ENCODE results near the gene SH2D4B. TPM values are rescaled to one million over a fixed set of nuclear protein-coding genes. Genes with fewer than 3 reads are reported as not detected.

Gene SH2D4B
- total RNA-seq (2021; ENCODE audit: unreplicated experiment) (0.22 TPM), Bru-seq, nascent RNA (percentile 25 among the genes with signal in this experiment), BruChase-seq, experiment 1, labeled RNA remaining after a 6-hour chase (percentile 34 among the genes with signal in this experiment), BruChase-seq, experiment 2, labeled RNA remaining after a 2-hour chase (percentile 33 among the genes with signal in this experiment)
- 0.04 TPM in 1 of 2 replicates, not detected in the other for polyA plus RNA-seq (2012)
- long read RNA-seq: 0 reads

GRCh38 chr10:80537736-80538480, at the start of gene SH2D4B:
SH2D4B (plus strand) TSS chr10:80537902; CDS start chr10:80538332, 430 bp downstream.
- Histone ChIP-seq H2AFZ (ENCODE audit: low read depth, low read length, poor library complexity, severe bottlenecking) (no peak within 1 kb of the TSS), H4K20me1 (ENCODE audit: insufficient read depth) (no peaks in the 10 kb centered on the region), H3K36me3 (ENCODE audit: control insufficient read depth in 1 of 2, insufficient read depth in 2 of 2, low read length in 2 of 2) (no peaks in the 10 kb centered on the region), H3K4me3 (replicated peaks in 1 of 2; ENCODE audit: low read depth in 1 of 2, low read length in 2 of 2) (peak within 1 kb of the TSS; percentile 73 to 83), H3K27me3 (ENCODE audit: insufficient read depth, low read length) (no peaks in the 10 kb centered on the region), H3K9me2 (ENCODE audit: insufficient read depth) (no peaks in the 10 kb centered on the region), H3K4me2 (ENCODE audit: low read length) (peak within 1 kb of the TSS; percentile 97), H3K27ac (ENCODE audit: low read depth, low read length) (no peak within 1 kb of the TSS), H3K4me1 (ENCODE audit: control insufficient read depth in 1 of 2, insufficient read depth in 2 of 2, low read length in 2 of 2) (peaks cover 3 to 26% of the 10 kb centered on the region in 2 experiments; a peak in 2 of 4 replicates), H3K79me2 (ENCODE audit: insufficient read depth, low read length) (no peaks in the 10 kb centered on the region), H3K9me3 (ENCODE audit: control insufficient read depth in 1 of 2, insufficient read depth in 1 of 2, low read depth in 1 of 2, low read length in 2 of 2) (no peaks in the 10 kb centered on the region), H3K9ac (ENCODE audit: low read length) (no peak within 1 kb of the TSS)
- BruUV-seq (replicated peaks): no TSS peak
- no peak for TF ChIP-seq CBX3 (IDR thresholded peaks at IDR 0.05; ENCODE audit: low read depth)
- TF ChIP-seq SRF (IDR thresholded peaks at IDR 0.05; ENCODE audit: low read depth): no peak
- TF ChIP-seq FOSL1 (IDR thresholded peaks at IDR 0.05; ENCODE audit: low read depth): no peak
- TF ChIP-seq REST (IDR thresholded peaks at IDR 0.05; ENCODE audit: low read depth): no peak
- no peak for TF ChIP-seq POLR2A (IDR thresholded peaks at IDR 0.05; ENCODE audit: borderline replicate concordance, extremely low read depth, insufficient read depth, insufficient read length)
- no peak for TF ChIP-seq ZBTB33 (IDR thresholded peaks at IDR 0.05; ENCODE audit: extremely low read depth, insufficient replicate concordance, low read length)
- no peak for TF ChIP-seq EZH2phosphoT487 (IDR thresholded peaks at IDR 0.05; ENCODE audit: borderline replicate concordance)
- TF ChIP-seq POLR2AphosphoS5 (IDR thresholded peaks at IDR 0.05; ENCODE audit: low read depth, low read length): no peak
- no peak for TF ChIP-seq CEBPB (IDR thresholded peaks at IDR 0.05; ENCODE audit: low read depth)
- no peak for TF ChIP-seq MAX (IDR thresholded peaks at IDR 0.05)
- TF ChIP-seq JUND (IDR thresholded peaks at IDR 0.05): no peak
- TF ChIP-seq ATF3 (IDR thresholded peaks at IDR 0.05): no peak
- TF ChIP-seq EZH2 (IDR thresholded peaks at IDR 0.05): no peak
- TF ChIP-seq RAD21 (IDR thresholded peaks at IDR 0.05; ENCODE audit: low read depth): no peak
- DNase-seq (ENCODE audit: low read depth, low spot score) (no peak), ATAC-seq (no peak)
- intact Hi-C loops (cut with micrococcal nuclease): loop anchor here (10.0 kb wide), 1 partner anchor 283 kb away; no protein-coding TSS in a partner anchor
- RAD21 ChIA-PET (ENCODE audit: low non-redundant PET in 1 of 2, low total read pairs in 2 of 2, uncharacterized antibody in 2 of 2, unreplicated experiment in 2 of 2): no interaction called here
- POLR2A ChIA-PET: no interaction called here
- CTCF ChIA-PET: interaction anchor here (1.7 kb wide), 1 partner anchor 32 kb away, joined by 3 read pairs; no protein-coding TSS in a partner anchor
